HCT116 (cell line): Measurements from ENCODE around the gene SPRY4. TPM values are rescaled to one million over a fixed set of nuclear protein-coding genes. Genes with fewer than 3 reads are reported as not detected.

Experiments
- ATAC-seq: fragments of 200-7000 bp; cut with Tn5 transposase; 2 replicates; pipeline ENCODE4 v1.9.1; 2020; ENCODE audit warnings: mild to moderate bottlenecking, moderate library complexity
- BruUV-seq: library from RNA; stranded (reverse); fragments of 400-500 nt; replicated peaks from 2 replicates; lab custom pipeline; 2021; lab: Mats Ljungman, UMichigan
- CTCF ChIA-PET: fragments of 300-600 bp; sonication (Branson Sonifier 250); formaldehyde crosslinking; loops from one replicate; lab custom pipeline; 2021; ENCODE audit warnings: antibody characterized with exemption; lab: Charles Lee
- POLR2A ChIA-PET: fragments of 300-600, 350-600 bp; sonication (Branson Sonifier 250); formaldehyde crosslinking; loops from one replicate; lab custom pipeline; 2021; ENCODE audit warnings: antibody characterized with exemption; lab: Charles Lee
- RAD21 ChIA-PET, 2 experiments: fragments of 300-600 bp; sonication (Branson Sonifier 250); formaldehyde crosslinking; loops; one replicate each; lab custom pipeline; 2023; ENCODE audit warnings: low total read pairs in 2 of 2; ENCODE audit not compliant: uncharacterized antibody in 2 of 2, unreplicated experiment in 2 of 2, low non-redundant PET in 1 of 2; lab: Charles Lee
- DNase-seq: peaks from one replicate; pipeline ENCODE4 v3.0.0-alpha.2; 2010; ENCODE audit warnings: low read depth, low spot score
- H2AFZ ChIP-seq: fragments of 200-600 bp; shearing (Covaris generic), sonication (generic); 2 replicates; pipeline ENCODE4 v1.6.1; 2017; ENCODE audit warnings: low read depth, mixed run types, mixed read lengths, antibody characterized with exemption, low read length; ENCODE audit not compliant: poor library complexity, severe bottlenecking
- H3K27ac ChIP-seq: 2 replicates; pipeline ENCODE4 v1.5.1; 2012; ENCODE audit warnings: low read depth, low read length
- H3K27me3 ChIP-seq: fragments of 200-600 bp; sonication (generic); 2 replicates; pipeline ENCODE4 v1.6.1; 2016; ENCODE audit warnings: mixed run types, low read length, mixed read lengths; ENCODE audit not compliant: insufficient read depth
- H3K36me3 ChIP-seq, 2 experiments: fragments of 200-500 bp in 1 of 2; fragments of 200-600 bp in 1 of 2; sonication (Bioruptor generic) in 1 of 2; sonication (generic) in 1 of 2; 2 replicates each; pipeline versions ENCODE4 v1.5.1 to v1.6.1; 2014 to 2016; ENCODE audit warnings: low read length in 2 of 2, inconsistent platforms in 1 of 2, mixed read lengths in 1 of 2, mixed run types in 1 of 2; ENCODE audit not compliant: insufficient read depth in 2 of 2, control insufficient read depth in 1 of 2
- H3K4me1 ChIP-seq, 2 experiments: fragments of 200-600 bp in 1 of 2; sonication (generic) in 1 of 2; 2 replicates each; pipeline versions ENCODE4 v1.5.1 to v1.6.1; 2012 to 2017; ENCODE audit warnings: low read length in 2 of 2, inconsistent platforms in 1 of 2, mild to moderate bottlenecking in 1 of 2, mixed read lengths in 1 of 2, mixed run types in 1 of 2, moderate library complexity in 1 of 2; ENCODE audit not compliant: insufficient read depth in 2 of 2, control insufficient read depth in 1 of 2
- H3K4me2 ChIP-seq: fragments of 200-600 bp; sonication (generic); 2 replicates; pipeline ENCODE4 v1.6.1; 2017; ENCODE audit warnings: mixed run types, low read length, mixed read lengths
- H3K4me3 ChIP-seq, 2 experiments: fragments of 200-600 bp in 1 of 2; sonication (generic) in 1 of 2; replicated peaks in 1 of 2; 2 replicates each; pipeline ENCODE4 v1.5.1; 2011 to 2016; ENCODE audit warnings: low read length in 2 of 2, control low read depth in 1 of 2, low read depth in 1 of 2, mild to moderate bottlenecking in 1 of 2, mixed read lengths in 1 of 2, mixed run types in 1 of 2
- H3K79me2 ChIP-seq: fragments of 200-600 bp; sonication (generic); 2 replicates; pipeline ENCODE4 v1.6.1; 2017; ENCODE audit warnings: mild to moderate bottlenecking, mixed run types, low read length, moderate library complexity, mixed read lengths; ENCODE audit not compliant: insufficient read depth
- H3K9ac ChIP-seq: fragments of 200-600 bp; sonication (generic); 2 replicates; pipeline ENCODE4 v1.6.1; 2016; ENCODE audit warnings: low read length, mixed read lengths
- H3K9me2 ChIP-seq: fragments of 200-600 bp; sonication (generic), shearing (Covaris generic); 2 replicates; pipeline ENCODE4 v1.6.1; 2017; ENCODE audit warnings: mixed run types, mild to moderate bottlenecking, moderate library complexity; ENCODE audit not compliant: insufficient read depth
- H3K9me3 ChIP-seq, 2 experiments: fragments of 200-500 bp in 1 of 2; fragments of 200-600 bp in 1 of 2; sonication (Bioruptor generic) in 1 of 2; sonication (generic) in 1 of 2; 2 replicates each; pipeline ENCODE4 v1.6.1; 2014 to 2017; ENCODE audit warnings: low read length in 2 of 2, mixed read lengths in 2 of 2, inconsistent platforms in 1 of 2, low read depth in 1 of 2, mild to moderate bottlenecking in 1 of 2, mixed run types in 1 of 2, moderate library complexity in 1 of 2; ENCODE audit not compliant: control insufficient read depth in 1 of 2, insufficient read depth in 1 of 2
- H4K20me1 ChIP-seq: fragments of 200-600 bp; sonication (generic), shearing (Covaris generic); 2 replicates; pipeline ENCODE4 v1.6.1; 2017; ENCODE audit warnings: mixed run types, mild to moderate bottlenecking, moderate library complexity; ENCODE audit not compliant: insufficient read depth
- CBX3 ChIP-seq: IDR thresholded peaks from 2 replicates; pipeline ENCODE4 v1.6.1; 2012; ENCODE audit warnings: low read depth
- CEBPB ChIP-seq: IDR thresholded peaks from 2 replicates; pipeline ENCODE4 v1.6.1; 2012; ENCODE audit warnings: low read depth
- CTCF ChIP-seq, 3 experiments: fragments of 200-600 bp in 1 of 3; sonication (generic) in 1 of 3; IDR thresholded peaks in 2 of 3; conservative IDR thresholded peaks in 1 of 3; 2 replicates each; pipeline ENCODE4 v1.5.1; 2012 to 2017; ENCODE audit warnings: low read depth in 2 of 3, low read length in 2 of 3, antibody characterized with exemption in 1 of 3, borderline replicate concordance in 1 of 3, control low read depth in 1 of 3, mild to moderate bottlenecking in 1 of 3, mixed read lengths in 1 of 3, mixed run types in 1 of 3, moderate library complexity in 1 of 3; ENCODE audit not compliant: insufficient read depth in 1 of 3
- EGR1 ChIP-seq: IDR thresholded peaks from 2 replicates; pipeline ENCODE4 v1.6.1; 2012; ENCODE audit warnings: low read depth
- ELF1 ChIP-seq: IDR thresholded peaks from 2 replicates; pipeline ENCODE4 v1.6.1; 2012; ENCODE audit warnings: low read depth, borderline replicate concordance
- EZH2 ChIP-seq: fragments of 200-600 bp; sonication (generic); IDR thresholded peaks from 2 replicates; pipeline ENCODE4 v1.6.1; 2017; ENCODE audit warnings: antibody characterized with exemption, mixed run types
- FOSL1 ChIP-seq: IDR thresholded peaks from 2 replicates; pipeline ENCODE4 v1.6.1; 2012; ENCODE audit warnings: low read depth
- JUND ChIP-seq: IDR thresholded peaks from 2 replicates; pipeline ENCODE4 v1.6.1; 2012
- POLR2A ChIP-seq: IDR thresholded peaks from 2 replicates; pipeline ENCODE4 v1.7.0; 2011; ENCODE audit warnings: borderline replicate concordance; ENCODE audit not compliant: insufficient read depth, insufficient read length; ENCODE audit errors: extremely low read depth
- POLR2AphosphoS5 ChIP-seq: IDR thresholded peaks from 2 replicates; pipeline ENCODE4 v1.6.1; 2011; ENCODE audit warnings: mild to moderate bottlenecking, low read depth, low read length, moderate library complexity
- RAD21 ChIP-seq: IDR thresholded peaks from 2 replicates; pipeline ENCODE4 v1.6.1; 2012; ENCODE audit warnings: low read depth, mild to moderate bottlenecking
- SP1 ChIP-seq: IDR thresholded peaks from 2 replicates; pipeline ENCODE4 v1.6.1; 2012; ENCODE audit warnings: low read depth
- TCF7L2 ChIP-seq: IDR thresholded peaks from 2 replicates; pipeline ENCODE4 v1.7.0; 2011; ENCODE audit warnings: borderline replicate concordance, inconsistent platforms; ENCODE audit not compliant: insufficient read depth, insufficient read length; ENCODE audit errors: extremely low read depth
- YY1 ChIP-seq: IDR thresholded peaks from 2 replicates; pipeline ENCODE4 v1.6.1; 2011; ENCODE audit warnings: low read length, low read depth, moderate library complexity, mild to moderate bottlenecking; ENCODE audit not compliant: insufficient replicate concordance; ENCODE audit errors: extremely low read depth
- ZBTB33 ChIP-seq: IDR thresholded peaks from 2 replicates; pipeline ENCODE4 v1.6.1; 2011; ENCODE audit warnings: mild to moderate bottlenecking, low read length, moderate library complexity; ENCODE audit not compliant: insufficient replicate concordance; ENCODE audit errors: extremely low read depth
- intact Hi-C: fragments of 100-400 bp; cut with micrococcal nuclease; formaldehyde crosslinking; loops from 2 replicates; pipeline ENCODE4 v1.10.0; 2022
- total RNA-seq: library from RNA; stranded (reverse); gene quantifications from one replicate; pipeline ENCODE4 v1.2.1, GENCODE V29; 2021; ENCODE audit not compliant: unreplicated experiment

The SPRY4 gene
- total RNA-seq, 1 experiment from 2014 or later, result 112 TPM

- H3K4me3 ChIP-seq, result no peak overlapping the region
- H3K79me2 ChIP-seq, result peaks cover 100% of the 10 kb centered on the region
- H3K9me2 ChIP-seq, result no peaks in the 10 kb centered on the region
- no peaks in the 10 kb centered on the region for H3K27me3 ChIP-seq
- no peak for TF ChIP-seq ELF1
- TF ChIP-seq POLR2AphosphoS5, result 0 out of 2 replicates have a peak, but pooled peaks have one; percentile 2
- H4K20me1 ChIP-seq, result peaks cover 59% of the 10 kb centered on the region
- no peak overlapping the region for H3K9ac ChIP-seq
- POLR2A ChIA-PET, result interaction anchor here (0.6 to 2.4 kb wide), 4 partner anchors 10 to 127 kb away, joined by 3 to 9 read pairs (median 6); partner anchors contain the start of gene SPRY4
- H3K4me2 ChIP-seq, result no peak overlapping the region
- CTCF ChIA-PET, result no interaction called here
- peaks cover 49 to 85% of the 10 kb centered on the region in 2 experiments for H3K36me3 ChIP-seq
- intact Hi-C loops, result no loop called here
- DNase-seq, result no peak
- no peak overlapping the region for H2AFZ ChIP-seq
- ATAC-seq, result no peak
- BruUV-seq, result no TSS peak
- no peaks in the 10 kb centered on the region for H3K9me3 ChIP-seq
- no peak overlapping the region; the same call in 1 of the 2 replicates for H3K27ac ChIP-seq
- RAD21 ChIA-PET, result no interaction called here
- H3K4me1 ChIP-seq, result peaks cover 41 to 43% of the 10 kb centered on the region in 2 experiments
Observed at GRCh38 chr5:142314606-142315005, 10.2 kb downstream of the SPRY4 start.

- ATAC-seq, result no peak
- H2AFZ ChIP-seq, result no peak overlapping the region
- H3K9me2 ChIP-seq, result no peaks in the 10 kb centered on the region
- no peaks in the 10 kb centered on the region for H3K27me3 ChIP-seq
- H3K9me3 ChIP-seq, result no peaks in the 10 kb centered on the region
- no peak overlapping the region for H3K9ac ChIP-seq
- H3K36me3 ChIP-seq, result peaks cover 48 to 85% of the 10 kb centered on the region in 2 experiments
- RAD21 ChIA-PET, result no interaction called here
- POLR2A ChIA-PET, result interaction anchor here (0.6 to 1.0 kb wide), 2 partner anchors 46 to 126 kb away, joined by 3 read pairs; no protein-coding TSS in a partner anchor
- peaks cover 36 to 38% of the 10 kb centered on the region in 2 experiments for H3K4me1 ChIP-seq
- CTCF ChIA-PET, result no interaction called here
- no TSS peak for BruUV-seq
- peaks cover 98% of the 10 kb centered on the region for H3K79me2 ChIP-seq
- H3K27ac ChIP-seq, result no peak overlapping the region; the same call in 1 of the 2 replicates
- DNase-seq, result no peak
- H3K4me3 ChIP-seq, result no peak overlapping the region
- H4K20me1 ChIP-seq, result peaks cover 55% of the 10 kb centered on the region
- no peak overlapping the region for H3K4me2 ChIP-seq
- intact Hi-C loops, result no loop called here
- TF ChIP-seq ZBTB33 (no peak), POLR2A (no peak), SP1 (no peak), EZH2 (no peak), FOSL1 (no peak), CEBPB (no peak), JUND (no peak), EGR1 (no peak), TCF7L2 (no peak), YY1 (no peak), RAD21 (no peak), CBX3 (no peak), CTCF (IDR thresholded peaks at IDR 0.05 in 2 of 3, conservative IDR thresholded peaks at IDR 0.05 in 1 of 3; ENCODE audit: borderline replicate concordance in 1 of 3, insufficient read depth in 1 of 3, low read depth in 2 of 3, low read length in 2 of 3) (no peak)
Observed at GRCh38 chr5:142314109-142314508, 10.7 kb downstream of the SPRY4 start.
